K562 (cell line): ENCODE results near the gene CCR9. TPM values are rescaled to one million over a fixed set of nuclear protein-coding genes. Genes with fewer than 3 reads are reported as not detected.

ENCODE experiments used
- ARID3A ChIP-seq: IDR thresholded peaks from 2 replicates; pipeline ENCODE4 v1.6.1; 2012; ENCODE audit warnings: low read depth, low read length, improper control_type of control experiment, borderline replicate concordance
- CBFB ChIP-seq: sonication (generic); formaldehyde crosslinking; IDR thresholded peaks from 2 replicates; pipeline ENCODE4 v1.4.0; 2020; ENCODE audit warnings: mild to moderate bottlenecking, missing genetic modification reagents
- CREM ChIP-seq: IDR thresholded peaks from 2 replicates; pipeline ENCODE4 v1.6.1; 2014; ENCODE audit warnings: antibody characterized with exemption, low read depth
- DACH1 ChIP-seq: fragments of 450-650 bp; IDR thresholded peaks from 2 replicates; pipeline ENCODE4 v1.6.1; 2018; ENCODE audit not compliant: partially characterized antibody
- ERF ChIP-seq: fragments of 450-650 bp; formaldehyde crosslinking; IDR thresholded peaks from 2 replicates; pipeline ENCODE4 v1.4.0; 2020; ENCODE audit warnings: mild to moderate bottlenecking, mixed read lengths
- ESRRA ChIP-seq: fragments of 450-650 bp; IDR thresholded peaks from 2 replicates; pipeline ENCODE4 v1.6.1; 2014; ENCODE audit warnings: low read depth, mild to moderate bottlenecking, moderate library complexity, borderline replicate concordance
- L3MBTL2 ChIP-seq: fragments of 450-650 bp; IDR thresholded peaks from 2 replicates; pipeline ENCODE4 v1.6.1; 2016; ENCODE audit warnings: mild to moderate bottlenecking, moderate library complexity
- MXI1 ChIP-seq: IDR thresholded peaks from 2 replicates; pipeline ENCODE4 v1.6.1; 2011; ENCODE audit warnings: low read depth, mild to moderate bottlenecking, improper control_type of control experiment, low read length
- NFIC ChIP-seq: fragments of 450-650 bp; IDR thresholded peaks from 2 replicates; pipeline ENCODE4 v1.6.1; 2017; ENCODE audit warnings: mild to moderate bottlenecking, inconsistent platforms
- NFRKB ChIP-seq: fragments of 450-650 bp; IDR thresholded peaks from 2 replicates; pipeline ENCODE4 v1.6.1; 2016; ENCODE audit warnings: low read depth
- PREB ChIP-seq: sonication (generic); formaldehyde crosslinking; IDR thresholded peaks from 2 replicates; pipeline ENCODE4 v1.8.1; 2023; ENCODE audit warnings: mild to moderate bottlenecking, missing genetic modification reagents
- RBBP5 ChIP-seq: fragments of 200-600 bp; sonication (generic); IDR thresholded peaks from 2 replicates; pipeline ENCODE4 v1.6.1; 2012; ENCODE audit warnings: borderline replicate concordance, mild to moderate bottlenecking, low read length, control low read depth, inconsistent platforms; ENCODE audit not compliant: insufficient read depth, poor library complexity, severe bottlenecking
- RBM25 ChIP-seq: fragments of 200-400 bp; formaldehyde crosslinking; IDR thresholded peaks from 2 replicates; pipeline ENCODE4 v1.6.1; 2018; ENCODE audit warnings: low read length, low read depth, moderate library complexity; ENCODE audit not compliant: severe bottlenecking
- RCOR1 ChIP-seq, 2 experiments: IDR thresholded peaks; 2 replicates each; pipeline ENCODE4 v1.6.1; 2012; ENCODE audit warnings: low read depth in 2 of 2, low read length in 2 of 2, borderline replicate concordance in 1 of 2, improper control_type of control experiment in 1 of 2
- SMAD2 ChIP-seq: fragments of 150-350 bp; IDR thresholded peaks from 2 replicates; pipeline ENCODE4 v1.6.1; 2014; ENCODE audit warnings: low read depth, mild to moderate bottlenecking, low read length
- TRIM24 ChIP-seq, 2 experiments: fragments of 450-650 bp; IDR thresholded peaks; 2 replicates each; pipeline ENCODE4 v1.6.1; 2016
- ZBTB34 ChIP-seq: fragments of 250-450 bp; sonication (Bioruptor Pico); IDR thresholded peaks from 2 replicates; pipeline ENCODE4 v1.8.0; 2021; ENCODE audit warnings: mild to moderate bottlenecking, moderate library complexity
- ZBTB49 ChIP-seq: sonication (generic); formaldehyde crosslinking; IDR thresholded peaks from 2 replicates; pipeline ENCODE4 v1.8.0; 2022; ENCODE audit warnings: missing genetic modification reagents, mild to moderate bottlenecking, borderline replicate concordance
- ZNF124 ChIP-seq: sonication (generic); formaldehyde crosslinking; IDR thresholded peaks from 2 replicates; pipeline ENCODE4 v1.8.1; 2022; ENCODE audit warnings: missing genetic modification reagents
- ZNF347 ChIP-seq: fragments of 450-650 bp; formaldehyde crosslinking; IDR thresholded peaks from 2 replicates; pipeline ENCODE4 v1.4.0; 2020; ENCODE audit warnings: low read depth, mild to moderate bottlenecking, moderate library complexity
- ZNF778 ChIP-seq: fragments of 450-650 bp; formaldehyde crosslinking; IDR thresholded peaks from 2 replicates; pipeline ENCODE4 v1.4.0; 2020; ENCODE audit warnings: mild to moderate bottlenecking, moderate library complexity
- ZNF830 ChIP-seq: fragments of 250-450 bp; sonication (Bioruptor Pico); IDR thresholded peaks from 2 replicates; pipeline ENCODE4 v1.5.0; 2021; ENCODE audit warnings: mild to moderate bottlenecking
- ZSCAN29 ChIP-seq: fragments of 450-650 bp; IDR thresholded peaks from 2 replicates; pipeline ENCODE4 v1.6.1; 2017
- polyA plus RNA-seq, 8 experiments: library from polyadenylated mRNA; depleted of rRNA in 4 of 8; stranded (reverse) in 5 of 8; unstranded in 3 of 8; fragments of >200 nt; fragmentation: Nextera tagmentation in 2 of 8; fragmentation: Illumina TruSeq in 1 of 8; extraction: Ambion mirVana in 2 of 8; extraction: Trizol in 1 of 8; gene quantifications; 2 replicates each; pipeline versions ENCODE4 v1.2.1 to v1.2.3, GENCODE V29; 2011 to 2014; ENCODE audit warnings: inconsistent platforms in 1 of 8, missing spikeins in 1 of 8
- total RNA-seq, 7 experiments: library from RNA; depleted of rRNA in 6 of 7; stranded (reverse); fragments of >200 nt in 6 of 7; fragmentation: Illumina TruSeq in 2 of 7; extraction: Trizol in 2 of 7; gene quantifications; 2 replicates each; pipeline versions ENCODE4 v1.2.1 to v1.2.3, GENCODE V29; 2011 to 2021; ENCODE audit warnings: low replicate concordance in 1 of 7

The CCR9 gene
- total and polyA plus RNA-seq, 9 of the 15 experiments (the other 6 are each of a cell fraction or from before 2014, with no cell fraction given) = not detected

- TF ChIP-seq ARID3A (0 out of 2 replicates have a peak, but pooled peaks have one; percentile 32), RBM25 (no peak), DACH1 (peak; percentile 34), NFRKB (no peak), SMAD2 (no peak), RCOR1 (IDR thresholded peaks at IDR 0.05; ENCODE audit: borderline replicate concordance in 1 of 2, low read depth in 2 of 2, low read length in 2 of 2) (peak; percentile 53 to 81; a peak in 3 of 4 replicates), ZNF347 (no peak), MXI1 (peak; percentile 37; the same call in 1 of the 2 replicates), ZBTB34 (no peak), NFIC (peak; percentile 72), ZBTB49 (CRISPR knock-in tag) (no peak), ZNF830 (CRISPR knock-in tag) (no peak), ZNF124 (CRISPR knock-in tag) (no peak), CBFB (CRISPR knock-in tag) (no peak), CREM (no peak), ESRRA (0 out of 2 replicates have a peak, but pooled peaks have one; percentile 55), ZNF778 (no peak), ERF (0 out of 2 replicates have a peak, but pooled peaks have one; percentile 61), ZSCAN29 (no peak), PREB (CRISPR knock-in tag) (peak; percentile 58; the same call in 1 of the 2 replicates), RBBP5 (no peak), TRIM24 (IDR thresholded peaks at IDR 0.05) (peak; percentile 78 to 87), L3MBTL2 (no peak)
Observed at GRCh38 chr3:45858809-45859543, 27.4 kb upstream of the CCR9 start (continued).
